ENCODE measurements around the gene STEAP4. TPM values are rescaled to one million over a fixed set of nuclear protein-coding genes. Genes with fewer than 3 reads are reported as not detected.

STEAP4 gene
- total RNA-seq, 1 donor from 2014 or later, result not detected

- Mint-ChIP-seq H3K4me1 (peaks cover 20% of the 10 kb centered on the region), H3K27ac (no peak overlapping the region), H3K9me3 (peaks cover 3% of the 10 kb centered on the region), H3K36me3 (no peaks in the 10 kb centered on the region), H3K27me3 (ENCODE audit: insufficient read depth, low read depth) (no peaks in the 10 kb centered on the region), H3K4me3 (no peak overlapping the region)
- Histone ChIP-seq H3K27ac (no peak overlapping the region), H3K27me3 (no peaks in the 10 kb centered on the region), H3F3A (ENCODE audit: low read depth) (peaks cover 3% of the 10 kb centered on the region), H3K36me3 (no peaks in the 10 kb centered on the region), H3K4me2 (no peak overlapping the region), H3K9me3 (ENCODE audit: low read depth) (no peaks in the 10 kb centered on the region), H3K4me1 (peaks cover 10% of the 10 kb centered on the region), H2AFZ (replicated peaks) (no peak overlapping the region), H3K9ac (no peak overlapping the region), H3K79me2 (ENCODE audit: low read depth) (peaks cover 14% of the 10 kb centered on the region), H4K20me1 (ENCODE audit: low read depth) (peaks cover 6% of the 10 kb centered on the region), H3K4me3 (no peak overlapping the region)
- TF ChIP-seq EZH2 (IDR thresholded peaks at IDR 0.05), result no peak
- no peak for TF ChIP-seq EZH2phosphoT487 (IDR thresholded peaks at IDR 0.05)
- no peak for TF ChIP-seq CTCF (IDR thresholded peaks at IDR 0.05)
- DNase-seq (ENCODE audit: low spot score), result no peak
Measured at GRCh38 chr7:88223265-88223664, 83.4 kb downstream of the STEAP4 start.

Other genes starting within 250 kb of the STEAP4 start
- gene SRI, start 86.9 kb downstream of the STEAP4 start, total RNA-seq (ENCODE audit: low replicate concordance), result 60.6 and 136 TPM in 2 replicates